KMS-11 (cell line): Measurements from ENCODE around the gene PNMA6E.

ENCODE experiments used
- H2AFZ ChIP-seq: fragments of 200-600 bp; sonication (generic); 2 replicates; pipeline ENCODE4 v1.6.1; 2016; ENCODE audit warnings: antibody characterized with exemption, mixed run types, low read depth
- H3K27ac ChIP-seq: fragments of 200-600 bp; sonication (generic); 2 replicates; pipeline ENCODE4 v1.6.1; 2016; ENCODE audit warnings: mild to moderate bottlenecking, mixed run types
- H3K27me3 ChIP-seq: fragments of 200-600 bp; sonication (generic); 2 replicates; pipeline ENCODE4 v1.6.1; 2017; ENCODE audit warnings: mild to moderate bottlenecking, low read depth, mixed run types, moderate library complexity; ENCODE audit not compliant: insufficient read depth
- H3K36me3 ChIP-seq: fragments of 200-600 bp; sonication (generic); 2 replicates; pipeline ENCODE4 v1.6.1; 2017; ENCODE audit warnings: mild to moderate bottlenecking, mixed run types; ENCODE audit not compliant: insufficient read depth
- H3K4me1 ChIP-seq: fragments of 200-600 bp; sonication (generic); 2 replicates; pipeline ENCODE4 v1.6.1; 2016; ENCODE audit warnings: mild to moderate bottlenecking, low read depth, mixed run types; ENCODE audit not compliant: poor library complexity, severe bottlenecking
- H3K4me2 ChIP-seq: fragments of 200-600 bp; sonication (generic); 2 replicates; pipeline ENCODE4 v1.7.0; 2016; ENCODE audit warnings: mild to moderate bottlenecking, mixed run types
- H3K4me3 ChIP-seq: fragments of 200-600 bp; sonication (generic); IDR thresholded peaks from 2 replicates; pipeline ENCODE4 v1.6.1; 2017; ENCODE audit warnings: low read depth, low read length, mixed read lengths; ENCODE audit not compliant: insufficient read depth
- H3K79me2 ChIP-seq: fragments of 200-600 bp; sonication (generic); 2 replicates; pipeline ENCODE4 v1.6.1; 2016; ENCODE audit warnings: low read depth, mixed run types; ENCODE audit not compliant: insufficient read depth
- H3K9ac ChIP-seq: fragments of 200-600 bp; sonication (generic); 2 replicates; pipeline ENCODE4 v1.6.1; 2016; ENCODE audit warnings: mild to moderate bottlenecking, mixed run types
- H4K20me1 ChIP-seq: fragments of 200-600 bp; sonication (generic); 2 replicates; pipeline ENCODE4 v1.6.1; 2016; ENCODE audit warnings: mild to moderate bottlenecking, mixed run types; ENCODE audit not compliant: insufficient read depth
- TF ChIP-seq, protein P1 (sequence below): fragments of 200-600 bp; sonication (generic); conservative IDR thresholded peaks from 2 replicates; pipeline ENCODE4 v1.6.1; 2017; ENCODE audit warnings: low read depth, mild to moderate bottlenecking, antibody characterized with exemption, low read length, moderate library complexity, mixed read lengths

PNMA6E gene

GRCh38 chrX:153445856-153446635 lies 44.9 kb upstream of the PNMA6E start, which contains the start of gene TREX2:
TSS of gene TREX2 (minus strand) at chrX:153446056. CDS start at chrX:153445430, 626 bp downstream.
- Histone ChIP-seq H3K4me1 (no peaks in the 10 kb centered on the region), H3K36me3 (no peaks in the 10 kb centered on the region), H3K9ac (no peak within 1 kb of the TSS), H4K20me1 (no peaks in the 10 kb centered on the region), H3K4me3 (no peak within 1 kb of the TSS), H3K27me3 (no peaks in the 10 kb centered on the region), H2AFZ (no peak within 1 kb of the TSS), H3K4me2 (no peak within 1 kb of the TSS), H3K27ac (no peak within 1 kb of the TSS), H3K79me2 (no peaks in the 10 kb centered on the region)
- TF ChIP-seq, protein P1, sequence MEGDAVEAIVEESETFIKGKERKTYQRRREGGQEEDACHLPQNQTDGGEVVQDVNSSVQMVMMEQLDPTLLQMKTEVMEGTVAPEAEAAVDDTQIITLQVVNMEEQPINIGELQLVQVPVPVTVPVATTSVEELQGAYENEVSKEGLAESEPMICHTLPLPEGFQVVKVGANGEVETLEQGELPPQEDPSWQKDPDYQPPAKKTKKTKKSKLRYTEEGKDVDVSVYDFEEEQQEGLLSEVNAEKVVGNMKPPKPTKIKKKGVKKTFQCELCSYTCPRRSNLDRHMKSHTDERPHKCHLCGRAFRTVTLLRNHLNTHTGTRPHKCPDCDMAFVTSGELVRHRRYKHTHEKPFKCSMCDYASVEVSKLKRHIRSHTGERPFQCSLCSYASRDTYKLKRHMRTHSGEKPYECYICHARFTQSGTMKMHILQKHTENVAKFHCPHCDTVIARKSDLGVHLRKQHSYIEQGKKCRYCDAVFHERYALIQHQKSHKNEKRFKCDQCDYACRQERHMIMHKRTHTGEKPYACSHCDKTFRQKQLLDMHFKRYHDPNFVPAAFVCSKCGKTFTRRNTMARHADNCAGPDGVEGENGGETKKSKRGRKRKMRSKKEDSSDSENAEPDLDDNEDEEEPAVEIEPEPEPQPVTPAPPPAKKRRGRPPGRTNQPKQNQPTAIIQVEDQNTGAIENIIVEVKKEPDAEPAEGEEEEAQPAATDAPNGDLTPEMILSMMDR = no peak

- H3K27ac ChIP-seq = no peak overlapping the region
- no peak overlapping the region for H3K4me2 ChIP-seq
- no peak overlapping the region for H2AFZ ChIP-seq
- H3K79me2 ChIP-seq = no peaks in the 10 kb centered on the region
- H3K9ac ChIP-seq = no peak overlapping the region
- no peaks in the 10 kb centered on the region for H3K36me3 ChIP-seq
- no peaks in the 10 kb centered on the region for H3K27me3 ChIP-seq
- TF ChIP-seq, protein P1 = no peak
- H4K20me1 ChIP-seq = no peaks in the 10 kb centered on the region
- no peak overlapping the region for H3K4me3 ChIP-seq
- no peaks in the 10 kb centered on the region for H3K4me1 ChIP-seq
Observed at GRCh38 chrX:153445106-153445855, 44.1 kb upstream of the PNMA6E start.

DNA sequence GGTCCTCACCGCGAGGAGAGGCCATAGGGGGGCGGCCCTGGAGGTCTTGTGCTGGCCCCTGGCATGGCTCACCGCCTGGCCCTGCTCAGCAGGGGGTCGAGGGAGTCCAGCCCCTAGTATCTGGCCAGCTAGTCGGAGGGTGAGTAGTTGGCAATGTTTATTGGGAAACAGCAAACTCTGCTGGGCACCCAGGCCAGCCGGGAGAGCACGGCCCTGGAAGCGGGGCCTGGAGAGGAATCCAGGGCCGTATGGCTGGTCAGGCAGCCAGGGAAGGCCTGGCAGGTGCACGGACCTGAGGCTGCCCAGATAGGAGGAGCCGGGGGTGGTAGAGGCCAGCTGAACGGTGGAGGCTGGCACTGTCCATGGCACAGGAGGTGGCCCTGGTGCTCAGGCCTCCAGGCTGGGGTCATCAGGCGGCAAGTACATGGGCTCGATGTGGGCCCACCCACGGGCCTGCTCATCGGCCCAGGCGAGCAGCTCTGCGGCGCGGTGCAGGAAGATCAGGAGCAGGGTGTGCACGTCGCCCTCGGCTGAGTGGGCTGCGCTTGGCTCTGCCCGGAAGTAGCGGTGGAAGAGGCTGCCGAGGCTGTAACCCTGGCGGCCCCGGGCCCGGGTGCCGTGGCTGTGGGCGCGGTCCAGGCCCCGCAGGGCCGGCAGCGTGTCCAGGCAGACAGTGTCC lies 43.3 kb upstream of the PNMA6E start:
- Histone ChIP-seq H3K9ac (no peak overlapping the region), H3K27me3 (no peaks in the 10 kb centered on the region), H3K4me3 (no peak overlapping the region), H3K79me2 (no peaks in the 10 kb centered on the region), H2AFZ (no peak overlapping the region), H3K27ac (no peak overlapping the region), H3K36me3 (no peaks in the 10 kb centered on the region), H4K20me1 (no peaks in the 10 kb centered on the region), H3K4me2 (no peak overlapping the region), H3K4me1 (no peaks in the 10 kb centered on the region)
- TF ChIP-seq, protein P1 = no peak

- Histone ChIP-seq H4K20me1 (no peaks in the 10 kb centered on the region), H3K4me1 (no peaks in the 10 kb centered on the region), H3K27me3 (no peaks in the 10 kb centered on the region), H3K4me2 (no peak overlapping the region), H3K4me3 (no peak overlapping the region), H3K27ac (no peak overlapping the region), H3K79me2 (no peaks in the 10 kb centered on the region), H3K36me3 (no peaks in the 10 kb centered on the region), H3K9ac (no peak overlapping the region), H2AFZ (no peak overlapping the region)
- TF ChIP-seq, protein P1 = no peak
Observed at GRCh38 chrX:153443476-153444332, 42.6 kb upstream of the PNMA6E start.
